Hepatocyte (in vitro differentiated cells): ENCODE measurements around the gene UBE2J2. TPM values are rescaled to one million over a fixed set of nuclear protein-coding genes. Genes with fewer than 3 reads are reported as not detected.

ENCODE experiments used
- DNase-seq: peaks from one replicate; pipeline ENCODE4 v3.0.0-alpha.2; 2016; ENCODE audit warnings: low spot score
- H2AFZ ChIP-seq: fragments of 200-600 bp; sonication (generic); 2 replicates; pipeline ENCODE4 v1.6.0; 2016; ENCODE audit warnings: antibody characterized with exemption, mild to moderate bottlenecking
- H3K27ac ChIP-seq: fragments of 200-600 bp; sonication (generic); 2 replicates; pipeline ENCODE4 v1.5.1; 2016; ENCODE audit warnings: mild to moderate bottlenecking
- H3K27me3 ChIP-seq: fragments of 200-600 bp; sonication (generic); 2 replicates; pipeline ENCODE4 v1.6.1; 2016
- H3K36me3 ChIP-seq: fragments of 200-600 bp; sonication (generic); replicated peaks from 2 replicates; pipeline ENCODE4 v1.5.1; 2016; ENCODE audit warnings: low read depth; ENCODE audit not compliant: insufficient read depth
- H3K4me1 ChIP-seq: fragments of 200-600 bp; sonication (generic); 2 replicates; pipeline ENCODE4 v1.5.1; 2016; ENCODE audit warnings: mild to moderate bottlenecking, moderate library complexity; ENCODE audit not compliant: insufficient read depth
- H3K4me2 ChIP-seq: fragments of 200-600 bp; sonication (generic); 2 replicates; pipeline ENCODE4 v1.6.0; 2016
- H3K4me3 ChIP-seq: fragments of 200-600 bp; sonication (generic); 2 replicates; pipeline ENCODE4 v1.5.1; 2016; ENCODE audit warnings: mild to moderate bottlenecking
- H3K79me2 ChIP-seq: fragments of 200-600 bp; sonication (generic); 2 replicates; pipeline ENCODE4 v1.6.0; 2017; ENCODE audit warnings: mild to moderate bottlenecking
- H3K9me2 ChIP-seq: fragments of 200-600 bp; sonication (generic); replicated peaks from 2 replicates; pipeline ENCODE4 v1.6.0; 2017; ENCODE audit warnings: mild to moderate bottlenecking; ENCODE audit not compliant: insufficient read depth
- H3K9me3 ChIP-seq: fragments of 200-600 bp; sonication (generic); 2 replicates; pipeline ENCODE4 v1.5.1; 2016; ENCODE audit warnings: low read depth, mild to moderate bottlenecking
- H4K20me1 ChIP-seq: fragments of 200-600 bp; sonication (generic); 2 replicates; pipeline ENCODE4 v1.6.0; 2016; ENCODE audit warnings: mild to moderate bottlenecking; ENCODE audit not compliant: insufficient read depth, poor library complexity, severe bottlenecking
- CTCF ChIP-seq: fragments of 200-600 bp; sonication (generic); IDR thresholded peaks from 2 replicates; pipeline ENCODE4 v1.5.1; 2016; ENCODE audit warnings: antibody characterized with exemption, mild to moderate bottlenecking; ENCODE audit not compliant: poor library complexity
- EZH2 ChIP-seq: fragments of 200-600 bp; sonication (generic); IDR thresholded peaks from 2 replicates; pipeline ENCODE4 v1.6.1; 2016; ENCODE audit warnings: antibody characterized with exemption, mild to moderate bottlenecking, borderline replicate concordance
- EZH2phosphoT487 ChIP-seq: fragments of 200-600 bp; sonication (generic); IDR thresholded peaks from one replicate; pipeline ENCODE4 v1.6.1; 2018; ENCODE audit warnings: antibody characterized with exemption, mild to moderate bottlenecking, low read depth, moderate library complexity; ENCODE audit not compliant: unreplicated experiment, severe bottlenecking
- WGBS: methylation state at CpG from one replicate; pipeline ENCODE4 v1.1.6; 2016; ENCODE audit warnings: low lambda C conversion rate; ENCODE audit errors: missing lambda C conversion rate; 5-methylcytosine and 5-hydroxymethylcytosine counted together
- polyA plus RNA-seq: library from polyadenylated mRNA; unstranded; fragments of >200 nt; fragmentation: Nextera tagmentation; extraction: Ambion mirVana; gene quantifications from 2 replicates; pipeline ENCODE4 v1.2.1, GENCODE V29; 2016
- total RNA-seq: library from RNA; depleted of rRNA; stranded (reverse); fragments of >200 nt; gene quantifications from 2 replicates; pipeline ENCODE4 v1.2.3, GENCODE V29; 2014

UBE2J2 gene
- total and polyA plus RNA-seq, 2 experiments from 2014 or later: 31.7 to 66.7 TPM

GRCh38 chr1:1228187-1228586 lies 45.5 kb downstream of the UBE2J2 start:
- Histone ChIP-seq H3K27me3 (no peaks in the 10 kb centered on the region), H4K20me1 (peaks cover 44% of the 10 kb centered on the region), H3K4me2 (no peak overlapping the region), H2AFZ (no peak overlapping the region), H3K79me2 (peaks cover 69% of the 10 kb centered on the region), H3K9me2 (no peaks in the 10 kb centered on the region), H3K9me3 (no peaks in the 10 kb centered on the region), H3K4me1 (peaks cover 18% of the 10 kb centered on the region), H3K27ac (no peak overlapping the region), H3K36me3 (no peaks in the 10 kb centered on the region), H3K4me3 (no peak overlapping the region)
- TF ChIP-seq EZH2phosphoT487 (no peak), EZH2 (no peak), CTCF (no peak)
- DNase-seq: no peak
- WGBS: 96% methylated on average over 30 of the region's 30 CpGs

- 97% methylated on average over 25 of the region's 25 CpGs for WGBS
- Histone ChIP-seq H3K4me1 (peaks cover 12% of the 10 kb centered on the region), H4K20me1 (peaks cover 44% of the 10 kb centered on the region)
Measured at GRCh38 chr1:1227386-1227785, 46.3 kb downstream of the UBE2J2 start.

GRCh38 chr1:1226566-1227362 lies 46.9 kb downstream of the UBE2J2 start:
- H3K27ac ChIP-seq: no peak overlapping the region
- DNase-seq: no peak
- no peaks in the 10 kb centered on the region for H3K27me3 ChIP-seq
- no peak overlapping the region for H2AFZ ChIP-seq
- H3K4me3 ChIP-seq: no peak overlapping the region
- no peaks in the 10 kb centered on the region for H3K9me2 ChIP-seq
- no peaks in the 10 kb centered on the region for H3K36me3 ChIP-seq
- peaks cover 12% of the 10 kb centered on the region for H3K4me1 ChIP-seq
- H3K9me3 ChIP-seq: no peaks in the 10 kb centered on the region
- H4K20me1 ChIP-seq: peaks cover 44% of the 10 kb centered on the region
- 98% methylated on average over 39 of the region's 44 CpGs for WGBS
- H3K79me2 ChIP-seq: peaks cover 64% of the 10 kb centered on the region
- no peak overlapping the region for H3K4me2 ChIP-seq
- TF ChIP-seq EZH2 (no peak), EZH2phosphoT487 (no peak), CTCF (no peak)

More at GRCh38 chr1:1227386-1227785, 46.3 kb downstream of the UBE2J2 start:
- no peaks in the 10 kb centered on the region for H3K36me3 ChIP-seq
- H3K79me2 ChIP-seq: peaks cover 64% of the 10 kb centered on the region
- no peak for TF ChIP-seq CTCF
- no peak for TF ChIP-seq EZH2
- no peak for TF ChIP-seq EZH2phosphoT487
- H3K9me3 ChIP-seq: no peaks in the 10 kb centered on the region
- H3K27ac ChIP-seq: no peak overlapping the region
- DNase-seq: no peak
- H3K4me2 ChIP-seq: no peak overlapping the region
- no peaks in the 10 kb centered on the region for H3K27me3 ChIP-seq
- H3K9me2 ChIP-seq: no peaks in the 10 kb centered on the region
- H2AFZ ChIP-seq: no peak overlapping the region
- no peak overlapping the region for H3K4me3 ChIP-seq
